Measurements from ENCODE around the gene SNUPN. TPM values are rescaled to one million over a fixed set of nuclear protein-coding genes. Genes with fewer than 3 reads are reported as not detected.

SNUPN gene
- polyA plus RNA-seq, 3 donors: 24.3 to 29.4 (median 27.8) TPM

GRCh38 chr15:75659928-75660645, 34.6 kb upstream of the SNUPN start:
- no peak for DNase-seq (ENCODE audit: extremely low read depth in 1 of 11, low read depth in 9 of 11, low spot score in 4 of 11)

GRCh38 chr15:75659141-75659771, 33.7 kb upstream of the SNUPN start:
- DNase-seq (ENCODE audit: extremely low read depth in 1 of 11, low read depth in 9 of 11, low spot score in 4 of 11): no peak

GRCh38 chr15:75656813-75657212, 31.3 kb upstream of the SNUPN start:
- no peak for DNase-seq (ENCODE audit: extremely low read depth in 1 of 11, low read depth in 9 of 11, low spot score in 4 of 11)

DNA sequence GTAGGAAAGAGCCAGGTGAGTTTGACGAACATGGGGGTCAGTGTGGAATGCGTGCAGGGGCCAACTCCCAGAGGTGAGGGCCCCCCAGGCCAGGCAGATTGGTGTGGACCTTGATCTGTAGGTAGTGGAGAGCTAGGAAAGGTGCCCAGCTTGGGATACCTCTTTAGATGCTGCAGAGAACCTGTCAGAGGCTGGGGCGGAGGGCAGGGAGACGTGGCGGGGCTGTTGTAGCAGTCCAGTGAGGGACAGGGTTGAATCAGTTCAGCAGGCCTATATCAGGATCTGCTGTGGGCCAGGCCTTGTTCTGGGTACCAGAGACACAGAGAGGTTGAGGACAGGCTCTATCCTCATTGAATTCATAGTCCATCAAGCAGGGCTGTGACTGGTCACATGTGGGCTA, 30.8 kb upstream of the SNUPN start:
- no peak for DNase-seq (ENCODE audit: extremely low read depth in 1 of 11, low read depth in 9 of 11, low spot score in 4 of 11)

DNA sequence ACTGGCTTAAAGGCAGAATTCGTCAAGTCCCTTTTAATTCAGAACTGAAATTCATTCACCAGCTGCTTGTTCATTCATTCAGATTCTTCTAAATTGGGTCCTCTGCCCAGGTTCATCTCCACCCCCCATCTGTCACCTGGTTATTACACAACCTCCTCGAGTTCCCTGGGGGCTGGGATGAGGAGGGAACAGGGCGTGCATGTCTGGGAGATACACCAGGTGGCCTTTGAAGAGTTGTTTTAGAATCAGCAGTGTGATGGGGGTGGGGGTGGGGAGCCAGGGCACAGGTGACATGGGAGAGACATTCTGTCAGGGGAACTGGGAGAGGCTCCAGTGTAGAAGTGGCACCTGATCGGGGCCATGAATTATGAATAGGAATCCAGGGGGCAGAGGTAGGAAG, 30.4 kb upstream of the SNUPN start:
- DNase-seq (ENCODE audit: extremely low read depth in 1 of 11, low read depth in 9 of 11, low spot score in 4 of 11): no peak

- no peak for DNase-seq (ENCODE audit: extremely low read depth in 1 of 11, low read depth in 9 of 11, low spot score in 4 of 11)
Measured at GRCh38 chr15:75654201-75654907, 28.8 kb upstream of the SNUPN start.

GRCh38 chr15:75653347-75653913, 27.9 kb upstream of the SNUPN start:
- DNase-seq (ENCODE audit: extremely low read depth in 1 of 11, low read depth in 9 of 11, low spot score in 4 of 11): no peak

DNA sequence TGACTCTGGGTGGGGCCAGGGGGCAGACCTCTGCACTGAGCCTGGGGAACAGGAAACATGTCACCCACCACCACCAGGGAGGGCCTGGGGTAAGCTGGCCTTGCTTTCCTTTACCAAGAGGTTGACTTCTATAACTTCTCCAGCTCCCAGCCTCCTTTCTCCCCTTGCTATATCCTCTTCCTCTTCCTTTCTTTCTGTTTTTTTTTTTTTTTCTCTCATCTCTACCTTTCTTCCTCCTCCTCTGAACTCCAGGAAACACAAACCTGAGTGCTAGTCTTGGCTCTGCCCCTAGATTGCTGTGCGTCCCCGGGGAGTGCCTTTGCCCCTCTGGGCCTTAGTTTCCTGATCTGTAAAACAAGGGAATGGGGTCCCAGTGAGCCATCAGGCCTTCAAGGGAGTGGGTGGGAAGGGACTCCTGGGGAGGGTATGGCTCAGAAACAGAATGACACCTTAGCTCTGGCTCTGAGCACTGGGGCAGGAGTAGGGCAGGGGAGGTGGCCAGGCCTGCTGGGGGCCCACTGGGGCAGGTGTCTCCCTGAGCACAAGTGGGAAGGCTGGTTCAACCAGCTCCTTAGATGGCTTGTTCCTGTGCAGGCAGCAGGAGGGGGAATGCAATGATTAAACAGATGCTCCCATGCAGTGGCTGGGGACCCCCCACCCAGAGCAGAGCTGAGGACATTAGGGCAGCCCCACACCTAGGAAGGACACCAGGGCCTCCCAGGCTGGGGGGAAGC, 26.5 kb upstream of the SNUPN start:
- DNase-seq (ENCODE audit: extremely low read depth in 1 of 11, low read depth in 9 of 11, low spot score in 4 of 11): no peak

- DNase-seq (ENCODE audit: extremely low read depth in 1 of 11, low read depth in 9 of 11, low spot score in 4 of 11): no peak
Measured at GRCh38 chr15:75650908-75651809, 25.6 kb upstream of the SNUPN start.

GRCh38 chr15:75649848-75650247, 24.3 kb upstream of the SNUPN start:
- DNase-seq (ENCODE audit: extremely low read depth in 1 of 11, low read depth in 9 of 11, low spot score in 4 of 11): no peak

DNA sequence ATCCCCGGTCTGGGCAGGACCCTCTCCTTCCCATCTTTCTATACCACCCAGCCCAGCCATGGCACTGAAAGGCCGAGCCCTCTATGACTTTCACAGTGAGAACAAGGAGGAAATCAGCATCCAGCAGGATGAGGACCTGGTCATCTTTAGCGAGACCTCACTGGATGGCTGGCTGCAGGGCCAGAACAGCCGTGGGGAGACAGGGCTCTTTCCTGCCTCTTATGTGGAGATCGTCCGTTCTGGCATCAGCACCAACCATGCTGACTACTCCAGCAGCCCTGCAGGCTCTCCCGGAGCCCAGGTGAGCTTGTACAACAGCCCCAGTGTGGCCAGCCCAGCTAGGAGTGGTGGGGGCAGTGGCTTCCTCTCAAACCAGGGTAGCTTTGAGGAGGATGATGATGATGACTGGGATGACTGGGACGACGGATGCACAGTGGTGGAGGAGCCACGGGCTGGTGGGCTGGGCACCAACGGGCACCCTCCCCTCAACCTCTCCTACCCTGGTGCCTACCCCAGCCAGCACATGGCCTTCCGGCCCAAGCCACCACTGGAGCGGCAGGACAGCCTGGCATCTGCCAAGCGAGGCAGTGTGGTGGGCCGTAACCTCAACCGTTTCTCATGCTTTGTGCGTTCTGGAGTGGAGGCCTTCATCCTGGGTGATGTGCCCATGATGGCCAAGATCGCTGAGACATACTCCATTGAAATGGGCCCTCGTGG, 23.7 kb upstream of the SNUPN start:
- DNase-seq (ENCODE audit: extremely low read depth in 1 of 11, low read depth in 9 of 11, low spot score in 4 of 11): no peak

DNA sequence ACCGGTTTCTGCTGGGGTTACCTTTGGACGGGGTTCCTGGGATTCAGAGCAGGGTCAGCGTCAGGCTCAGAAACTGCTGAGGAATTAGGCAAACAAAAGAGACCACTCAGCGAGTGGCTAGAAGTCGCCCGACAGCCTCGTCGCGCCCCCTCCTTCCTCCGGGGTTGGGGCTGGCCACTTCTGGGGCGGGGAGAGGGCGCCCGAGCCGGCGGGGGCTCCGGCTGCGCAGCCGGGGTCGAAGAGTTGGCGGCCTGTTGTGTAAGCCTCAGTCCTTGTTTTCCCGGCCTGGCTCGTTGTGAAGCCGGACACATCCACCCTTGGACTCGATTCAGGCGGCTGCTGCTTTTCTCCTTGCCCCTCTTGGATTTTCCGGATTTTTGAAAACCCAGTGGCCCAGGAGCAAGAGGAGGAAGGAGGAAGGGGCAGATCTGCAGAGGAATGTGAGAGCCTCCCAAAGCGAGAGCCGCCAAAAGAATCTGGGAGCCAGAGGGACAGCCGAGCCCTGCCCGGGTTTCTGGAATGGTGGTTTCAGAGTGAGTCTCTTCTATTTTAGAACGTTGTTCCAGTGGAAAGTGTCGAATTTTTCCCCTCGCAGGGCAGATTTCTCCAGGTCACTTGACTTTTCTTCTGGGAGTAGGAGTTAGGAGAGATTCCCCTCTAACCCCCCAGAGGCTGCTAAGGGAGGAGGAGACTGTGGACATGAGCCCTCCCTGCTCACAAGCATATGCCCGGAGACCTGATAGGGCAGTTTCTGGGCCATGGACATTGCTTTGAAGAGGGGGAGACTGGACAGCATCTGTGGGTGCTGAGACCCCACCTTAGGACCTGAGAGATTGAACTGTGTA, 22.9 kb upstream of the SNUPN start:
- no peak for DNase-seq (ENCODE audit: extremely low read depth in 1 of 11, low read depth in 9 of 11, low spot score in 4 of 11)

- DNase-seq (ENCODE audit: extremely low read depth in 1 of 11, low read depth in 9 of 11, low spot score in 4 of 11): peak in 8 of 11 donors; percentile 70 to 80 (median 74)
Measured at GRCh38 chr15:75647370-75648155, 22.0 kb upstream of the SNUPN start, which contains the start of gene SNX33. Gene SNX33 (plus strand): TSS chr15:75647912. CDS start chr15:75649103, 1,191 bp downstream.

DNA sequence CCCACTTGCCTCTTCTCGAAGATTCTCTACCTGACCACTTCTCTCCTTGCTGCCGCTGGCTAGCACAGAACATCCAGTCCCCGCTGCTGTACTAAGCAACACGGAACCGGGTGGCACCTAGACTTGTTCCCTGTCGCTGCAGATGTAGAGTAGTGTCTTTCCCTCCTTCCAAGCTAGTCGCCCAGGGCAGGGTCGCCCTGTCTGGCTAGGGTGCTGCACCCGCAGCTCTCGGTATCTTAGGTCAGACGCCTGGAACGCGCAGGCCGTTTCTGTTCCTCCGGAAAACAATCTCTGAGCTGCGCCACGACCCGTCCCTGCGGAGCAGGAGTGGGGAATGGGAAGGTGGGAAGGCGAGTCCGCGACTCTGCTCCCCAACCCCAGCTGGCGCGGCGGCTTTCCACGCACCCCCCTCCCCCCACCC, 21.4 kb upstream of the SNUPN start:
- peak in 1 of 11 donors; percentile 17 for DNase-seq (ENCODE audit: extremely low read depth in 1 of 11, low read depth in 9 of 11, low spot score in 4 of 11)

DNA sequence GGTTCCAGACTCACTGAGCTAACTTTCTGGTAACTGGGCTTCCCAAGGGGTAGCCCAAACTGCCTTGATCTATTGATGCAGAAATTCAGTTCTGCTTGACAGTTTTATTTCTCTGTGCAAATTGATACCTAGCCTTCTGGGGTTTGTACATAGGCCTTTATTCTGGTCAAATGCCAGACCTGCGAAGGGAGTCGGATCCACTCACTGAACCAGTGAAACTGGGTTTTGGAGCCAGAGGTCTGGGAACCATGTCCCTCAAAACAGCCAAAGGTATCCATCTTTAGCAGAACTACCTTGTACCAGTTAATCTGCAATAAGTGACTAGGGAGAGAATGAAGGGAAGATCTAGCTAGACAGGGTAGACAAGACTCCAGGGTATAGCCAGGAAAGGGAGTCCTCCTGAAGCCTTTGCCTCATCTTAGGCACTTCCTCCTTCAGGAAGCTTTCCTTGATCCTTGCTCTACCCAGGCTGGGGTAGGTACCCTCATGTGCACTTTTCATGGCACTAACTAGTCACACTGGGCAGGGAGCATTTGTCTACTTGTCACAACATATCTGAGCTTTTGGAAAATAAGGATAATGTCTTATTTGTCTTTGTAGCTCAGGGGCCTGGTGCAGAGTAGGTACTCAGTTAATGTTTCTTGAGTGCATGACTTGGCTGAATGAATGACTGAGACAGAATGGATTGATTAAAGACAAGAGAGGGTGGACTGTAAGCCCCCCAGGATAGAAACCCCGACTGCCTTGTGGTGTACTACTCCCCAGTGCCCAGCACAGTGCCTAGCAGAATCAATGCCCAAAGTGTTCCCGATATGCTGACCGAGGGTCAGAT, 20.8 kb upstream of the SNUPN start:
- DNase-seq (ENCODE audit: extremely low read depth in 1 of 11, low read depth in 9 of 11, low spot score in 4 of 11): no peak

Measured in renal cortex interstitium (tissue), 11 donors.